Progenitor cell of endocrine pancreas (in vitro differentiated cells): ENCODE results near the gene MOSMO. TPM values are rescaled to one million over a fixed set of nuclear protein-coding genes. Genes with fewer than 3 reads are reported as not detected.

Experiments used
- DNase-seq: peaks from one replicate; pipeline ENCODE4 v3.0.0; 2021; ENCODE audit warnings: low spot score; ENCODE audit not compliant: unreplicated experiment
- H3K27ac Mint-ChIP-seq: 2 replicates; pipeline ENCODE4 v1.8.0; 2021; ENCODE audit warnings: mild to moderate bottlenecking, moderate library complexity, mixed read lengths
- H3K27me3 Mint-ChIP-seq: 2 replicates; pipeline ENCODE4 v1.8.0; 2021; ENCODE audit warnings: mixed read lengths
- H3K36me3 Mint-ChIP-seq: 2 replicates; pipeline ENCODE4 v1.8.0; 2022; ENCODE audit warnings: mixed read lengths; ENCODE audit not compliant: insufficient read depth
- H3K4me1 Mint-ChIP-seq: 2 replicates; pipeline ENCODE4 v1.8.0; 2021; ENCODE audit warnings: low read depth, mixed read lengths
- H3K4me3 Mint-ChIP-seq: 2 replicates; pipeline ENCODE4 v1.8.0; 2021; ENCODE audit warnings: low read depth, mild to moderate bottlenecking, moderate library complexity, mixed read lengths
- H3K9me3 Mint-ChIP-seq: 2 replicates; pipeline ENCODE4 v1.8.0; 2021; ENCODE audit warnings: low read depth, mixed read lengths
- total RNA-seq: library from RNA; stranded (reverse); gene quantifications from 2 replicates; pipeline ENCODE4 v1.2.1, GENCODE V29; 2021
- TF ChIP-seq, protein P1 (sequence below): fragments of 200-600 bp; sonication (generic); IDR thresholded peaks from one replicate; pipeline ENCODE4 v1.5.0; 2021; ENCODE audit warnings: antibody characterized with exemption, mild to moderate bottlenecking; ENCODE audit not compliant: unreplicated experiment

MOSMO gene
- total RNA-seq, 1 donor from 2014 or later: 15.7 TPM

DNA sequence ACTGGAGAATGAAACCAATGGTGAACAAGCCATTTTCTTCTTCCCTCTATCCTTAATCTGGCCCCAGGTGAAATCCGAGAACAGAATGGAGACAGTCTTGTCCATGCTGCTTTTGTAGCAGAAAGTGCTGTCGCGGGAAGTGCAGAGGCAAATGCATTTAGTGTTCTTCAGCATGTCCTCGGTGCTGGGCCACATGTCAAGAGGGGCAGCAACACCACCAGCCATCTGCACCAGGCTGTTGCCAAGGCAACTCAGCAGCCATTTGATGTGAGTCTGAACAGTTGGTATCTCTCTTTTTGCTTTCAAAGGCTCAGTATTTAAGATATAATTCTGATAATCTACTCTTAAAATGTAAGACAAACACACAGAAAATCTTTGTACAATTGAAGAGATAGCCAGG lies 36.1 kb upstream of the MOSMO start:
- no peak overlapping the region for H3K27ac Mint-ChIP-seq
- H3K9me3 Mint-ChIP-seq: no peaks in the 10 kb centered on the region
- peaks cover 17% of the 10 kb centered on the region for H3K36me3 Mint-ChIP-seq
- TF ChIP-seq, protein P1, sequence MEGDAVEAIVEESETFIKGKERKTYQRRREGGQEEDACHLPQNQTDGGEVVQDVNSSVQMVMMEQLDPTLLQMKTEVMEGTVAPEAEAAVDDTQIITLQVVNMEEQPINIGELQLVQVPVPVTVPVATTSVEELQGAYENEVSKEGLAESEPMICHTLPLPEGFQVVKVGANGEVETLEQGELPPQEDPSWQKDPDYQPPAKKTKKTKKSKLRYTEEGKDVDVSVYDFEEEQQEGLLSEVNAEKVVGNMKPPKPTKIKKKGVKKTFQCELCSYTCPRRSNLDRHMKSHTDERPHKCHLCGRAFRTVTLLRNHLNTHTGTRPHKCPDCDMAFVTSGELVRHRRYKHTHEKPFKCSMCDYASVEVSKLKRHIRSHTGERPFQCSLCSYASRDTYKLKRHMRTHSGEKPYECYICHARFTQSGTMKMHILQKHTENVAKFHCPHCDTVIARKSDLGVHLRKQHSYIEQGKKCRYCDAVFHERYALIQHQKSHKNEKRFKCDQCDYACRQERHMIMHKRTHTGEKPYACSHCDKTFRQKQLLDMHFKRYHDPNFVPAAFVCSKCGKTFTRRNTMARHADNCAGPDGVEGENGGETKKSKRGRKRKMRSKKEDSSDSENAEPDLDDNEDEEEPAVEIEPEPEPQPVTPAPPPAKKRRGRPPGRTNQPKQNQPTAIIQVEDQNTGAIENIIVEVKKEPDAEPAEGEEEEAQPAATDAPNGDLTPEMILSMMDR: no peak
- H3K27me3 Mint-ChIP-seq: no peaks in the 10 kb centered on the region
- DNase-seq: no peak
- no peak overlapping the region for H3K4me3 Mint-ChIP-seq
- H3K4me1 Mint-ChIP-seq: no peaks in the 10 kb centered on the region

GRCh38 chr16:21973945-21974344 lies 34.0 kb upstream of the MOSMO start:
- H3K27me3 Mint-ChIP-seq: no peaks in the 10 kb centered on the region
- H3K36me3 Mint-ChIP-seq: peaks cover 17% of the 10 kb centered on the region
- H3K9me3 Mint-ChIP-seq: no peaks in the 10 kb centered on the region
- TF ChIP-seq, protein P1: no peak
- DNase-seq: no peak
- no peaks in the 10 kb centered on the region for H3K4me1 Mint-ChIP-seq
- no peak overlapping the region for H3K4me3 Mint-ChIP-seq
- H3K27ac Mint-ChIP-seq: no peak overlapping the region

DNA sequence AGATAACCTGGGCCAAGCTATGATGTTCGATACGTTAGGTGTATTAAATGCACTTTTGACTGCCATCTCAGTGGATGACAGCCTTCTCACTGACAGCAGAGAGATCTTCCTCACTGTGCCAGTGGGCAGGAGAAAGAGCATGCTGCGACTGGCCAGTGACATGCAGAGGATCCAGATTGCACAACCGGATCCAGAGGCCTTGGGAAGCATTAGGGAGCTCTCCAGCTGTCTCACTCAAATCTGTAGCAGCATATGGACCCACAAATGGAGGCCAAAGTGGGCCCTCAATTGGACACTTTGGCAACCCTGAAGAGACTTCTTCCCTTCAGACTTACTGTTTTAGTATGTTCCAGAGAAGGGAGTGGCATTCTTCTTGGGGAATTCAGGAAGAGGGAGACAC lies 27.9 kb upstream of the MOSMO start:
- DNase-seq: no peak
- Mint-ChIP-seq H3K9me3 (no peaks in the 10 kb centered on the region), H3K4me1 (no peaks in the 10 kb centered on the region), H3K36me3 (peaks cover 22% of the 10 kb centered on the region), H3K27ac (no peak overlapping the region), H3K27me3 (no peaks in the 10 kb centered on the region), H3K4me3 (no peak overlapping the region)
- TF ChIP-seq, protein P1: no peak

GRCh38 chr16:21982108-21982507 lies 25.8 kb upstream of the MOSMO start:
- Mint-ChIP-seq H3K27me3 (no peaks in the 10 kb centered on the region), H3K4me3 (no peak overlapping the region), H3K4me1 (no peaks in the 10 kb centered on the region), H3K27ac (no peak overlapping the region), H3K9me3 (no peaks in the 10 kb centered on the region), H3K36me3 (peaks cover 21% of the 10 kb centered on the region)
- DNase-seq: no peak
- TF ChIP-seq, protein P1: peak; percentile 11

DNA sequence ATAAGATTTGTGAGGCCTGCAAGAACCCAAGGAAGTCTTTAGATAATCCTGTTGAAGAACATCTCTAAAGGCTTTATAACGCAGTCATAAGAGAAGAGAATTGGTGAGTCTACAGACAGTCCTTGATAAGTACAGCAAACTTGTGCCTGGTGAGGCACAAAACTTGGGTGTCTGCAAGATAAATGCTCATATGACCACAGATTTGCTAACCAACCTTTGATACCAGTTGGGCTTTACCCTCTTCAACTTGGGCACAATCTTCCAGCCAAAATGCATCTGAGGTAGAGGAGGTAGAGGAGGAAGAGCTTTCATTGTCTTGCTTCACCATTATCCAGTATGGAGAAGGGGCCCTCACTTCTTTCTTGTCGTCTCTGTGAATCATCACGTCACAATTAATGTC lies 23.8 kb upstream of the MOSMO start:
- Mint-ChIP-seq H3K9me3 (no peaks in the 10 kb centered on the region), H3K27ac (no peak overlapping the region), H3K36me3 (peaks cover 15% of the 10 kb centered on the region), H3K27me3 (no peaks in the 10 kb centered on the region), H3K4me1 (no peaks in the 10 kb centered on the region), H3K4me3 (no peak overlapping the region)
- TF ChIP-seq, protein P1: no peak
- DNase-seq: no peak
